ENCODE measurements around the gene PCSK7.
"Not testable (repeated sequence)": the region's sequence is repeated elsewhere in the genome, so short reads cannot be mapped to it uniquely, and the experiment has no call there.

PCSK7 gene

DNA sequence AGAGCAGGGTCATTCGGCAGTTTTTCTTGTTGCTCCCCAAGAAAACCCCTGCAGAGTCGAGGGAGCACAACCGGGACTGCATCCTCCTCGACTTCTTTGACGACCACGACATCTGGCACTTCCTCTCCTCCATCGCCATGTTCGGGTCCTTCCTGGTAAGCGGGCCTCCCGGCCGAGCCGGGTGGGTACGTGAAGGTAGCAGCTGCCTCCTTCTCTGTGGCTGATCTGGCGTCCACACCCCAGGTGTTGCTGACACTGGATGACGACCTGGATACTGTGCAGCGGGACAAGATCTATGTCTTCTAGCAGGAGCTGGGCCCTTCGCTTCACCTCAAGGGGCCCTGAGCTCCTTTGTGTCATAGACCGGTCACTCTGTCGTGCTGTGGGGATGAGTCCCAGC lies 36.1 kb downstream of the PCSK7 start:
- no peak for DNase-seq

DNA sequence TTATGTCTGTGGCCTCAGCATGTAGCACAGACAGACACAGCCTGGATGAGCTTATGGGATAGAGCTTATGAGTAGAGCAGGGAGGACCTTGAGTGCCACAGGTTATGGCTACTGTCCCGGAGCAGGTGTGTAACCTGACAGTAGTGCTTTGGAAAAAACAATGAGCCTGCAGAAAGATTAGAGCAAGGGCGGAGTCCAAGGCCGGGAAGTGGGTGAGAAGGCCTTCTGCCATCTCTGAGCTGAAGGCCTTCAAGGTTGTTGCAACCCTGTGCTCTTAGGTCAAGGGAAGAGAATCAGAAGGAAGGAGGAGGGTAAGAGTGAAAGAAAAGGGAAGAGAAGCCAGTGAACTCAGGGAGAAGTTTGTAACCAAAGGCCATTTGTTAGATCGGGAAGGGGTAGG lies 36.6 kb downstream of the PCSK7 start:
- no peak for DNase-seq

DNA sequence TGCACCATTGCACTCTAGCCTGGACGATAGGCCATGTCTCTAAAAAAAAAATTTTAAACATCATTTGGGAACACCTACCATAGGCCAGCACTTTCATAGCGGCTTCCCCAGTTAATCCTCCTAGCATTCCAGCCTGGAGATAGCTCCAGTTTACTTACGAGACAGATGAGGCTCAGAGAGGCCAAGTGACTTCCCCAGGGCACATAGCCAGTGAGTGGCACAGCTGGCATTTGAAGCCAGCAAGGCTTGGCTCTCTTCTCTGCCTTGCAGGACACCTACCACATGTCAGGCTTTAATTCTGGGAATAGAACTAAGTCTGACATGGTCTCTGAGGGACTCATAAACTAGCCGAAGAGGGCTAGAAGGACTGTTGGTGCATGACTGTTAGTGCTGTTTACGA lies 37.6 kb downstream of the PCSK7 start:
- no peak for DNase-seq

DNA sequence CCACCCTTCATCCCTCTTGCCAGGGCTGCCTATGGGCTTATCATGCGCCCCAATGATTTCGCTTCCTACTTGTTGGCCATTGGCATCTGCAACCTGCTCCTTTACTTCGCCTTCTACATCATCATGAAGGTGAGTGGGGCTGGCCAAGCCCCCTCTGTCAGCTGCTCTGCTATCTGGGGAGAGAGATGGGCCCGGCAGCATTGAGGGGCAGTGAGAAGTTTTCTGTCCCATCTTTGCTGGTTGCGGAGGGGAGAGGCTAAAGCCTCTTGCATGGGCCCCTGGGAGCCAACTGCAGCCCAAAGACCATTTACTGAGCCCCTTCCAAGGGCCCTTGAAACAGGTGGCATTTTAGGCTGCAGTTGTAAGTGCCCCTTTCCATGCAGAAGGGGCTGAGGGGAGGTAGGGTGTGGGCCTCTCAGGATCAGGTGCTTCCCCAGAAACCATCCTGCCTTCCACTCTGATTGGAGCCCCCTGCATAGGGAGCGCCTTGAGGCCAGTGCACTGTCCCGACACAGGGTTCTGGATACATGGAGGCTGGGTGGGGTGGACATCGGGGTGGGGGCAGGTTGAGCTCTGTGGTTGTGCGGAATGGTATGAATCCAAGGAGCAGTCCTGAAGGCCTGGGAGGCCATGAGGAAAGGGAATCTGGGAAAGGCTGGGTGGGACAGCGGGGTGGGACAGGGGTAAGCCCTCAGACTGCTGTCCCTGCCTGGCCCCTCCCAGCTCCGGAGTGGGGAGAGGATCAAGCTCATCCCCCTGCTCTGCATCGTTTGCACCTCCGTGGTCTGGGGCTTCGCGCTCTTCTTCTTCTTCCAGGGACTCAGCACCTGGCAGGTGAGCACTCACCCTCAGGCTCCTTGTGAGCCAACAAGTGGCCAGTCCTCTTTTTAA lies 38.5 kb downstream of the PCSK7 start:
- no peak for DNase-seq

DNA sequence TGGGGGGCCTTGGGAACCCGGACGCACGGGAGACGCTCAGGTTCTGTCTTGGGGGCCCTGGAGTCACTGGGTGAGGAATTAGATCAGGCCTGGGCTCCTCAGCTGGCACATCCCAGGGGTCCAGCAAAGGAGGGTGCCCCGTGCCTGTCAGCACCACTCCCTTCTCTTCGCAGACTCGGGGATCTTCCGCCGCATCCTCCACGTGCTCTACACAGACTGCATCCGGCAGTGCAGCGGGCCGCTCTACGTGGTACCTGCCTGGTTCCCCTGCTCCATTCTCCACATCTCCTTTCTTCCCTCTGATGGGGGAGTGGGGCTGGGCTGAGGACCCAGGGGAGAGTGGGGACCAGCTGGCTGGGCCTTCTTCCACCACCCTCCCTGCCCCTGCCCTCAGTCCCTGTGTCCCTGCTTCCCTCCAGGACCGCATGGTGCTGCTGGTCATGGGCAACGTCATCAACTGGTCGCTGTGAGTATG lies 39.4 kb downstream of the PCSK7 start:
- DNase-seq, result no peak

DNA sequence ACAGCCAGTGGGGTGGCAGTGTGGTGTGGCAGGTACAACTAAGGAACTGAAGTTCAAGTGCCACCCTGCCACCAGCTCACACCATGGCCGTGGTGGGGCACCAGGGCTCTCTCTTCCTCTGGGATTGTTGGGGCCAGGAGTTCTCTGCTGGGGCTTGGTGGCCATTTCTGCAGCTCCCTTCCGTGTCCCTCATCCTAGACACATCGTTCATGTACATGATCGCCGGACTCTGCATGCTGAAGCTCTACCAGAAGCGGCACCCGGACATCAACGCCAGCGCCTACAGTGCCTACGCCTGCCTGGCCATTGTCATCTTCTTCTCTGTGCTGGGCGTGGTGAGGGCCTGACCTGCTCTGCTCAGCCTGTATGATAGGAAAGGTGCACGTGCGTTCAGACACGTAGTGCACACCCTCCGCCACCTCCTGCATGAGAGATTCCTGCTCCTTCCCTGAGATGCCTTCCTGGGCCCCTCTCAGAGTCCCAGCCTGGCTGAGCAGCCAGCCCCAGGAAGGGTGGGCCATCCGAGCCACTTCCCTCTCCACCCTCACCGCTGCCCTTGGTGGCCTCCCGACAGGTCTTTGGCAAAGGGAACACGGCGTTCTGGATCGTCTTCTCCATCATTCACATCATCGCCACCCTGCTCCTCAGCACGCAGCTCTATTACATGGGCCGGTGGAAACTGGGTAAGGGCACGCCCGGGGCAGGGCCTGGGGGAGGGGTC lies 40.0 kb downstream of the PCSK7 start:
- DNase-seq, result no peak

DNA sequence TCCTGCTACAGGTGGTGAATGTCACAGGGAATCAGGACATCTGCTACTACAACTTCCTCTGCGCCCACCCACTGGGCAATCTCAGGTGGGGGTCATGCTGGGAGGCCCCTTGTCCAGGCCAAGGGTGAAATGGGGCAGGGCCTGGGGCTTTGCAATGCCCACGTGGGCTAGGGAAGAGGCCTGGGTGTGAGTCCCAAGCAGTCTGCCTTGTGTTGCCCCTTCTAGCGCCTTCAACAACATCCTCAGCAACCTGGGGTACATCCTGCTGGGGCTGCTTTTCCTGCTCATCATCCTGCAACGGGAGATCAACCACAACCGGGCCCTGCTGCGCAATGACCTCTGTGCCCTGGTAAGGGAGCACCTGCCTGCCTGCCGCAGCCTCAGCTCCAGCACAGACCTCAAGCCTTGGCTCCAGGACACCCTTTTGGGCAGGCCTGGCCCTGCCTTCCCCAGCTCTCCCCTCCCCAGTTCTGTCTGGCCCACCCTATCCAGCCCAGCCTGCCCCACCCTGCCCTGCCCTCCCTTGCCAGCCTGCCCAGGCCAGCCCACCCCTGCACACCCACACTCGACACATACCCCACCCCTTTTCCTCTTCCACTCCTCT lies 41.8 kb downstream of the PCSK7 start:
- DNase-seq, result no peak

DNA sequence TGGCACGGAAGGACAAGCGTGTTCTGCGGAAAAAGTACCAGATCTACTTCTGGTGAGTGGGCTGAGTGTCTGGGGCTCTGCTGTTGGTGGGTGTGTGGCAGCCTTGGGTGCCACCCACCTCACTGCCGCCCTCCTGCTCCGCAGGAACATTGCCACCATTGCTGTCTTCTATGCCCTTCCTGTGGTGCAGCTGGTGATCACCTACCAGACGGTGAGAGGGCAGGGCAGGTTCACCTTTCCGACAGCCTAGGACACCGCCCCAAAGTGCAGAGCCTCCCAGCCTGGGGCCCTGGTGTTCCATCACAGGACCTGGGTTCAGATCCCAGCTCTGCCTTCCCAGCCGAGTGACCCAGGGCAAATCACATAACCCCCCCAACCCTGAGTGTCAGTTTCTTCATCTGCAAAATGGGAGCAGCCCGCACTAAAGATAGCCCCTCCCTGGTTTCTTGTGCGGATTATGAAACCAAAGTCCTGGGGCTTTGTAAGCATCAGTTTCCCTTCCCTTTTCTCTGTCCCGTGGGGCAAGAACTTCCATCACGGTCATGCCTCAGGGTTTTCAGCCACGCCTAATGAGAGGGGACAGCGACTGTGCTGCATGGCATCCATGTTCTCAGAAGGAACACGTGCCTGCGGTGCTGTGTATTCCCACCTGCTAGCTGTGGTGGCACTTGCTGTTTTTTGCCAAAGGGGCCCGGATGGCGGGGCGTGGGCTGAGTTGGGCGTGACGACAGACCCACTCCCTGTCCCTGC lies 42.5 kb downstream of the PCSK7 start:
- DNase-seq, result no peak

DNA sequence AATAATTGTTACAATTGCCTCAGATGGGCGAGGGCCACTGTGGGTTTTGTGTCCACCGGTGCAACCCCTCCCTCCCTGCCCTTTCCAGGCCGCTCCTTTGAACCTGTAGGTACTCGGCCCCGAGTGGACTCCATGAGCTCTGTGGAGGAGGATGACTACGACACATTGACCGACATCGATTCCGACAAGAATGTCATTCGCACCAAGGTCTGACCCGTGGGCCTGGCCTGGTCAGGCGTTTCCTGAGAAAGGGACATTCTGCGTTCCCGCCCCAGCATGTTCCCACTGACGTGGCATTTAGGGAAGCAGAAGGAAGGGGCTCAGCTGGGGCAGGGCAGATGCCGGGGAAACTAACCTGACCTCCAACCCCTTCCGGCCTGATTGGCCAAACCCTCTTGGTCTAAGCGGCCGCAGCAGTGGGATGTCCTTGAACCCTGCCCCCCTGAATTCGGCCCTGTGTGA lies 43.2 kb downstream of the PCSK7 start:
- no peak for DNase-seq

DNA sequence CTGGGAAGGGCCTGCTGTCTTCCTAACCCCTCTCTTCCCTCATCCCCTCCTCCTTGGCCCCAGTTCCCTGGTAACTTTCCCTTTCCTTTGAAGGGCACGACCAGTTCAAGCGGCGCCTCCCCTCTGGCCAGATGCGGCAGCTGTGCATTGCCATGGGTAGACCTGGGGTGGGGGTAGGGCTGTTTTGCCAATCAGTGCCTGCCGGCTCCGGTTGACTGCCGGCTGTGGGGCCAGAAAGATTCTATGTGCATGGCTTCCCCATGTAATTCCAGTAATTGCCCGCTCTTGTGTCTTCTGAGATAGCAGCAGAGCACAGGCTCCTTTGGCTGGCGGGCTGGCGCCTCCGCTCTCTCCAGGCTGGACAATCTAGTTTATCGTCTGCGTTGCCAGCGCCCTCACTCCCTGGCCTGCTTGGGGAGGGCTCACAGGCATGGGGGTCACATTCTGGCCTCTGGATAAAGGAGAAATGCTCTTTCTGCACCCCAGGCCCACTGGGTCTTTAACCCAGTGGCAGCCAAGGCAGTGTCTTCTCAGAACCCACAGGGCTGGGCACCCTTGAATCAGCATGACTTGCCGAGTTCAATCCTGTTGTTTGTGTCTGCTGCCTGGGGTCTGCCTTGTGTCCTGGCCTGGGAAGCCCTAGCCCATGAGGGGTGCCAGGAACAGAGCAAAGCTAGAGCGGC lies 43.9 kb downstream of the PCSK7 start:
- DNase-seq, result no peak

DNA sequence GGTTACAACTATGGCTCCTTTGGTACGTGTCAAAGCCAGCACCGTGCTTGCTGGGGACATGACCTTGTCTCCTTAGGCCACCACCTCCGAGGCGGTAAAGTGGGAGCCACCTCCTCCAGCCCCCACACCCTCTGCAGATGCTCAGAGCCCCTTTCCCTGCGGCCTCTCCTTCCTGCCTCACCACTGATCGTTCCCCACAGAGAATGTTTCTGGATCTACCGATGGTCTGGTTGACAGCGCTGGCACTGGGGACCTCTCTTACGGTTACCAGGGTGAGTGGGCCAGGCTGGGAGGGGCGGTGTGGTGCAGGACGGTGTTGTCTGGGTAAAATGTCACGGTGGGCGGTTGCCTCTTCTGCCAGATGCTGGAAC lies 44.5 kb downstream of the PCSK7 start:
- no peak for DNase-seq

DNA sequence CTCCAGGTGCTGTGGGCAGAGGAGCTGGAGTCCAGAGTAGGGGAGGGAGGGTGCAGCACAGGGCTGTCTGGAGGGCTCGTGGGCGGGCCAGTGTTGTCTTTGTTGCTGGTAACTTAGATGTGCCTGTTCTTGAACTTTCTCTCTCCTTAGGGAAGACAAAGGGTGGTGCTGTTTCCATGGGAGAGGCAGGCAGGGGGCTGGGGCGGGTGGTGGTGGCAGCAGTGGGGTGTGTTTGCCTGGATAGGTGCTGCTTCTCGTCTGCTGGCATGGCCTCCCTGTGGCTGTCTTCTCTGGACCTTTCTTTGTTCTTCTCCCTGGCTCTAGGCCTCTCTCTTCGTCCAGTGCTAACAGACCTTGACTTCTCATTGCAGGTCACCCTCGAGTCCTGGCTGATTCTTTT lies 44.9 kb downstream of the PCSK7 start:
- DNase-seq, result no peak

DNA sequence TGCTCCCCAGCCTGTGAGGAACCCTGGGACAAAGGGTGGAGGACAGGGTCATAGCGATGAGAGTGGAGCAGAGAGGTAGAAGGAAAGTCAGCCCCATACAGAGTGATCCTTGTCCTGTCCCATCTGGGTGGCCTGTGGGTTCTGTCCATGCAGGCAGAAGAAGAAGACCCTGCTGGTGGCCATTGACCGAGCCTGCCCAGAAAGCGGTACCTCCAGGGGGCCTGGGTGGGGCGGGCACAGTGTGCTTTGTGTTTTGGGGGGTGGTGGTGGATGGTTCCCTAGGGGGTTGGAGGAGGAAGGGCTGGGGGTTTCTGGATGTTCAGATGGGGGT lies 45.5 kb downstream of the PCSK7 start:
- no peak for DNase-seq

DNA sequence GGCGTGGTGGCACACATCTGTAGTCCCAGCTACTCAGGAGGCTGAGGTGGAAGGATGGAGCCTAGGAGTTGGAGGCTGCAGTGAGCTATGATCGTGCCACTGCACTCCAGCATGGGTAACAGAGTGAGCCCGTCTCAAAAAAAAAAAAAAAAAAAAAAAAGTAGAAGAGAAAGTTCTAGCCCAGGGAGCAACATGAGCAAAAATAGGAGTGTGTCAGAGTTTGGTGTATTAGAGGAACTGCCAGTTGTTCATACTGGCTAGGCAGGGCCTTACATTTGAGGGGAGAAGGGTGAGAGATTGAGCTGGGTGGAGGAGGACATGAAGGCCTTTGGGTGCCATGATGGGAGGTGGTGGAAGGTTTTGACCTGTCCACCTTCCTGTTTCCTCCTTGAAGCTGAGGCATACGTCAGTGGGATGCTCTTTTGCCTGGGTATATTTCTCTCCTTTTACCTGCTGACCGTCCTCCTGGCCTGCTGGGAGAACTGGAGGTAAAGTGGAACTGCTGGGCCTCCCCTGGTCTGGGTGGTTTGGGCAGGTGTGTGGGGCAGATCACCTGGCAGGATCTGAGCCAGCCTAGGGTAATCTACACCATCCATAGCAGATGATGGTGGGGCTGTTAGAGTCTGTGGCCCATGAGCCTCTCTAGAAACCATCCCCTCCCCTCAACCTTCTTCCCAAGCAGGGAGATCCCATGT lies 46.0 kb downstream of the PCSK7 start:
- DNase-seq, result no peak

DNA sequence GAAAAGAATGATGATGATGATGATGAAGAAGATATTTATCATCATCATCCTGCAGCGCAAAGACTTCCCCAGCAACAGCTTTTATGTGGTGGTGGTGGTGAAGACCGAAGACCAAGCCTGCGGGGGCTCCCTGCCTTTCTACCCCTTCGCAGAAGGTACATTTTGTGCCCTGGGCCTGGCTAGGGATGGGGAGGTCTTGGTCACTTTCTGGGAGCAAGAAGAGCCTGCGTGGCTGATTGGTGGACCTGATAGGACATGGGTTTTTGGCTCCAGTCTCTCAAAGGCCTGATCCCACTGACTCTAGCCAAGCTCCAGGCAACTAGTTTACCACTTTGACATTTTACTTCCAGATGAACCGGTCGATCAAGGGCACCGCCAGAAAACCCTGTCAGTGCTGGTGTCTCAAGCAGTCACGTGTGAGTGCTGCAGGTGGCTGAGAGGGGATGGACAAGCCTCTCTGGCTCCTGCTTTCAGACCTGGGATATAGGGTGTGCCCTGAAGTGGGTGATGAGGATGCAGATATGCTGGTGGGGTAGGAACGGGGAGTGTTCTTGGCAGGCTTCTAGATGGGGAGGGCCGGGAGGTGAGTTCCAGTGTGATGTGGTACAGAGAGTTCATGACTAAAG lies 48.0 kb downstream of the PCSK7 start:
- no peak for DNase-seq

DNA sequence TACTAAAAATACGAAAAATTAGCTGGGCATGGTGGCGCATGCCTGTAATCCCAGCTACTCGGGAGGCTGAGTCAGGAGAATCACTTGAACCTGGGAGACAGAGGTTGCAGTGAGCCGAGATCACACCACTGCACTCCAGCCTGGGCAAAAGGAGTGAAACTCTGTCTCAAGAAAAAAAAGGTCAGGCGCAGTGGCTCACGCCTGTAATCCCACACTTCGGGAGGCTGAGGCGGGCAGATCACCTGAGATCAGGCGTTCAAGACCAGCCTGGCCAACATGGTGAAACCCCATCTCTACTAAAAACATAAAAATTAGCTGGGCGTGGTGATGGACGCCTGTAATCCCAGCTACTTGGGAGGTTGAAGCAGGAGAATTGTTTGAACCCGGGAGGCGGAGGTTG lies 48.7 kb downstream of the PCSK7 start:
- DNase-seq, result not testable (repeated sequence)

DNA sequence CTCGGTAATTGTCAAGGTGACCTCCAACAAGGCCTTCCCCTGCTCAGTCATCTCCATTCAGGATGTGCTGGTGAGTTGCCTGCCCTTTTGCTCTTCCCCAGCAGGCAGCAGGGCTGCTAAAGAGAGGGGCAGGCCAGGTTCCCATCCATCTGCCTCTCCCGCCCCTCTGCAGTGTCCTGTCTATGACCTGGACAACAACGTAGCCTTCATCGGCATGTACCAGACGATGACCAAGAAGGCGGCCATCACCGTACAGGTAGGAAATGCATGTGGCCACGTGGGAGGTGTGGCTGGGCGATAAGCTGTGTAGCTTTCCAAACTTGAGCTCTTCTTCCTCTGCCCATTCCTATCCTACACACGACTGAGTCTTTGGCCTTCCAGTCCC lies 49.3 kb downstream of the PCSK7 start:
- DNase-seq, result no peak

DNA sequence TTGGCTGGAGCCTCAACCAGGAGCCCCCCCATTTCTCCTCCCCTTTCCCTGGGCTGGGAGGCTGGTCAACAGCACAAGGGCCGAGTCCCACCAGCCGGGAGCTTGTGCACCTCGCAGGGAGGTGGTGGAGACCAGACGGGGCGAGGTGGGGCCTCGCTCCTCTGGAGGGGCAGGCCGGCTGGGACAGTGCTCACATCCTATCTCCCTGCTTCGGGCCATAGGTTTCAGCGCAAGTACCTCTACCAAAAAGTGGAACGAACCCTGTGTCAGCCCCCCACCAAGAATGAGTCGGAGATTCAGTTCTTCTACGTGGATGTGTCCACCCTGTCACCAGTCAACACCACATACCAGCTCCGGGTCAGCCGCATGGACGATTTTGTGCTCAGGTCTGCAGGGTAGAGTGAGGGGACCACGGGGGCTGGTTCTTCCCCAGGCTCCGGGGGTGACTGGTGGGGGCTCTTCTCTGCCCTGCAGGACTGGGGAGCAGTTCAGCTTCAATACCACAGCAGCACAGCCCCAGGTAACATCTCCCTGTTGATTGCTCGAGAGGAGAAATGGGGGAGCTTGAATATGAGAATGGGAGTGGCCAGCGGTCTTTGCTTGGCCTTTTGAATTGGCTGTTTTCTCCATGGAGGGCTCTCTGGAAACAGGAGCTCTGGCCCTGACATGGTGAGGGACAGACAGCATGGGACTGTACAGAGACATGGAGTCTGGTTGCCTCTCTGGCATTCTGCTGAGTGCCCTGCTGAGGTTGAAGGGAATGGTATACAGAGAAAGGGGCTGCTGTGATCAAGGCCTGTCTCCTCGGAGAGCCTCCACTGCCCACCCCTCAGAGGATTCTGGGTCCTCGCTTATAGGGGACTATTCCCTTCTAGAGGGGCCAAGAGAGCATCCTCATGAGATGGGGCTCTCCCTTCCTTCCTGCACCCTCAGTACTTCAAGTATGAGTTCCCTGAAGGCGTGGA lies 50.0 kb downstream of the PCSK7 start:
- DNase-seq, result no peak

DNA sequence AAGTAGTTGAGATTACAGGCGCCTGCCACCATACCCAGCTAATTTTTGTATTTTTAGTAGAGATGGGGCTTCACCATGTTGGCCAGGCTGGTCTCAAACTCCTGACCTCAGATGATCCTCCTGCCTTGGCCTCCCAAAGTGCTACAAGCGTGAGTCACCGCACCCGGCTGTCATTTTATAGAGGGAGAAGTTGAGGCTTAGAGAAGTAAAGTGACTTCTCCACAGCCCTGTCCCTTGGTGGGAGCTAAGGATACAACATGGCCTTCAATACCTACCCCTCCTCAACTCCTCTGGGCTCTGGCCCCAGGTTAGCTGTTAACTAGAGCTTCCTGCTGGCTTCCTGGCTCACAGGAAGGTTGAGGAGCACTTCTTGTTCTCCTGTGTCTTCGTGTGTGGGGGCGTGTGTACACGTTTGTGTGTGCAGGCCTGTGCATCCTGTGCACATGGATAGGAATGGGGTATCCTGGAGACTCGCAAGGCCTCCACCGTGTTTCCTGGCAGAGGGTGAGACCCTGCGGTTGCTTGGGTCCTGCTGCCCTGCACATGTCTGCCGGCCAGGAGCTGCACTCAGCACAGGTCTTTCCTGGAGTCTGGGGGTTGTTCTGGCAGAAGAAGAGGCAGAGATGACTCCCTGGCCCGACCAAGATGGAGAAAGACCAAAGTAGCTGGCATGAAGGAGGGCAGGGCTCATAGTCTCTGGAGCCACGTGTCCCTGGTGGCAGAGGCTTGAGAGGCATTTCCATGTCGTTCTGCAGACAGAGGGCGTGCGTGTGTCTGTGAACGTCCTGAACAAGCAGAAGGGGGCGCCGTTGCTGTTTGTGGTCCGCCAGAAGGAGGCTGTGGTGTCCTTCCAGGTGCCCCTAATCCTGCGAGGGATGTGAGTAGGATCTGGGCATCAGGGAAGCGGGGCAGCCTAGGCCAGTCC lies 51.0 kb downstream of the PCSK7 start:
- DNase-seq, result no peak
